ENCODE data around the gene C1QTNF8.

Gene C1QTNF8

DNA sequence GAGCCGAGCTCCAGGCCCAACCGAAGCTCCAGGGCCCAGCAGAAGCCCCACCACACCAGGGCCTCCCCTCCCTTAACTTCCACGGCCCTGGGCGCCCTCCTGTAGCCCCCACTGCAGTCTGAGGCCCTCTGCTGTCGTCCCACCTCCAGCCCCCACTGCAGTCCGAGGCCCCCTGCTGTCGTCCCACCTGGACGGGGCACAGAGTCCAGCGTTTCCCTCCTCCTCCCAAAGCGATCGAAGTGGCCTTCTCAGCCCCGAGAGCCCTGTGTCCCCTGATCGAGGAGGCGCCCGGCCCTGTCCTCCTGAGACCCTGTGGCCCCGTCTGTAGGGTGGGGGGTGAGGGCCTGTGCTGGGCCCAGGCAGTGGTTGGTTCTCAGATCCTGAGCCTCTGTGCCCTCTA, 31.1 kb upstream of the C1QTNF8 start:
- DNase-seq (ENCODE audit: low read depth), result no peak

- DNase-seq (ENCODE audit: low read depth), result no peak
Measured at GRCh38 chr16:1126586-1126985, 30.5 kb upstream of the C1QTNF8 start.

GRCh38 chr16:1126044-1126443, 30.0 kb upstream of the C1QTNF8 start:
- no peak for DNase-seq (ENCODE audit: low read depth)

GRCh38 chr16:1125471-1125870, 29.4 kb upstream of the C1QTNF8 start:
- no peak for DNase-seq (ENCODE audit: low read depth)

- DNase-seq (ENCODE audit: low read depth), result no peak
Measured at GRCh38 chr16:1124795-1125194, 28.8 kb upstream of the C1QTNF8 start.

- no peak for DNase-seq (ENCODE audit: low read depth)
Measured at GRCh38 chr16:1124291-1124690, 28.2 kb upstream of the C1QTNF8 start.

DNA sequence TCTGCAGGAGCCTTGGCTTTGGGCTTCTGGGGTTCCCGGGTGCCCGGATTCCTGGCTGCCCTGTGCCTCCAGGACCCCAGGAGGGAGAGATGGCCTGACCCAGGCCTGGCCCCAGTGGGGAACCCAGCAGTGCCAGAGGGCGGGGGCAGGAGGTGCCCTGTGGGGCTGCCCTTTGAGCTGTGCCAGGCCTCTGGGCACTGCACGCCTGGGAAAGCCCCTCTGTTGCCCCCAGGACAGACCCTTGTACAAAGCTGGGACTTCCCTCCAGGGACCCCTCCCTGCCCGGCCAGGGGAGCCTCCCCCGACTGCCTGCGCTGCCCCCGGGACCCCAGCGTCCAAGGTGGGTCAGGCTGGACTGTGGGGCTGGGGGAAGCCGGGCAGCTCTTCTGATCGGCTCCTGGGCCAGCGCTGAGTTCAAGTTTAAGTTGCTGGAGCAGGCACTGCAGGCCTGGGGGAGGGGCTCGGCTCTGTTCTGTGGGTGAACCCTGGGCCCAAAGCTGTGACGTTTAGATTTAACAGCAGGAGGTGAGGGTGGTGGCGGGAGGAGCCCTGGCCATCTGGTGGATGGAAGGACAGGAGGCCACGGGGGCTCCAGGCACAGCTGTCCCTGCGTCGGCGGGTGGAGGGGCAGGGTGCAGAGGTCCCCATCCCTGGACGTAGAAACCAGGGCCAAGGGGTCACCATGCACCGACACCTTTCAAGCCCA, 27.6 kb upstream of the C1QTNF8 start:
- no peak for DNase-seq (ENCODE audit: low read depth)

GRCh38 chr16:1122398-1122765, 26.3 kb upstream of the C1QTNF8 start:
- no peak for DNase-seq (ENCODE audit: low read depth)

GRCh38 chr16:1121601-1122397, 25.8 kb upstream of the C1QTNF8 start:
- no peak for DNase-seq (ENCODE audit: low read depth)

DNA sequence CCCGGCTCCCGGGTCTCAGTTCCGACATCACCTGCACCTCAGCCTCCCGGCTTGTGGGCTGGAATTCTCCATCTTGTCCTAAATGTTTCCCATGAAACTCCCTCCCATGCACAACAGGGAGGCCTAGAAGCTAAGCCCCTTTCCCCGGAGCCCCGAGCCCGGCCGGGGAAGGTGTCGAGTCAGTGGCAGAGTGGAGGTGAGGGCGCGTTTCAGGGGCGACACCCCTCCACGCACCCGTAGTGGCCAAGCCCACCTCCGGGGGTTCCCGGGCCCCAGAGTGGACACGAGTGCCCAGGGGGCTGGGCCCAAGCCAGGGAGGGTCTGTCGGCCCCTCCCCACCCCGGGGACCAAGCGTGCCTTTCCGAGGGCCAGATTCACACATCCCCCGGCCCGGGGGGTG, 25.0 kb upstream of the C1QTNF8 start:
- DNase-seq (ENCODE audit: low read depth), result no peak

DNA sequence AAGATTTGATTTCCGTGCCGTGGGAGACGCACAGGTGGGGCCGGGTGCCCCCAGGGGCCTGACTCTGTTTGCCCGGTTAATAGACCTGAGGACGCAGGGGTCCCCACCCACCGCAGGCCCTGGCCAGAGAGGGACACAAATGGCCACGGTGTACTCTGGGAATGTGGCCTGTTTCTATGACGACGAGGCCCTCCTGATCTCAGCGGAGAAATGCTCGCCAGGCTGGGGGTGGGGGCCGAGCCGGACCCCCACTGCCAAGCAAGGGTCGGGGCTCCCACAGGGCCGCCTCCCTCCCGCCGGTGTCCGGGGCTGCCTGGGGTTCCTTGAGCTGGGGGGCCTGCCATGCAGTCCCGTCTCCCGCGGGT, 24.5 kb upstream of the C1QTNF8 start:
- DNase-seq (ENCODE audit: low read depth), result no peak

DNA sequence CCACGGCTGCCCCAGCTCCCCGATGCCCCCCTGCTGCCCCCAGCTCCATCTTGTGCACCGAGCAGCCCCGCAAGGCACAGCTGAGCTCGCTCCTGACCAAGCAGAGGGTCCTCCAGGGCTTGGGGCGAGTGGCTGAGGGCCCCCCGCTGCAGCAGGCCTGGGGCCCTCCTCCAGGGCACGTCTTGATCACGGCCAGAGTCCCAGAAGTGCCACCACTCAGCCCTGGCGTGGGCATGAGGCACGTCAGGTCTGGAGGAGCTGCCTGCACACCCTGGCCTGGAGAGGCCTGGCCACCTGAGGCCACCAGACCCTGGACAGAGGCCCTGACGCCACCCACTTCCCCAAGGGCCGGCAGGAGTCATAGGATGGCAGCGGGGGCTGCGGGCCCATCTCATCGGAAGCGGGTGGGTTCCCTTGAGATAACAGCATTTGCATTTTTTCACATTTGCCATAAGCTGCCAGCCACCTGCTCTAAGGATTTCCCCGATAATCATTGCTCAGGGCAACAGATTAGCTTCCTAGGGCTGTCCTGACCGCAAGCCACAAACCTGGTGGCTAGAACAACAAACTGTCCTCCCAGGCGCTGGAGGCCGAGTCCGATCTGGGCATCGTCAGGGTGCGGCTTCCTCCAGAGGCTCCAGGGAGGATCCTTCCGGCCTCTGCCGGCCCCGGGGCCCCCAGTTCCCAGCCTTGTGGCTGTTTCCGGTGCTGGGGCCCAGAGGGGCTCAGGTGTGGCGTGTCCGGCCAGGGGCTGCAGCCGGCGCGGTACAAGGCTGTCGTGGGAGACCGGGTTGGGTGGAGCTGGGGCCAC, 23.9 kb upstream of the C1QTNF8 start:
- DNase-seq (ENCODE audit: low read depth), result no peak

- DNase-seq (ENCODE audit: low read depth), result no peak
Measured at GRCh38 chr16:1119129-1119528, 23.1 kb upstream of the C1QTNF8 start.

DNA sequence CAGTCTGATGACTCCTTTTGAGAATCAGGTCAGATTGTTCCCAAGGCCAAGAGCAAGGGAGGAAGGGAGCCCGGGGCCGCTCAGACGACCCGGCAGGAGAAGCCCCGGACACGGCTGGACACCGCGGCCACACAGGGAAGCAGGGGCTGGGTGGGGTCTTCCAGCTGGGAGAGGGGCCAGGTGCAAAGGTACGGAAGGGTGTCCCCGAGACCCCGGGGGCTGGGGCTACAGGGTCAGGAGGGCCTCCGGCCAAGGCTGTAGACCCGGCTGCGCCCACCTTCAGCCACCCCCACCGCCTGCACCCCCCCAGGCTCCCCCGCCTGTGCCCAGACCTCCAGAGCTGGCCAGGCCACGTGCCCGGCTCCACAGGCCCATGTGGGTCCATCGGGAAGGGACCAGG, 21.9 kb upstream of the C1QTNF8 start:
- no peak for DNase-seq (ENCODE audit: low read depth)

- DNase-seq (ENCODE audit: low read depth), result no peak
Measured at GRCh38 chr16:1117176-1117900, 21.3 kb upstream of the C1QTNF8 start.

DNA sequence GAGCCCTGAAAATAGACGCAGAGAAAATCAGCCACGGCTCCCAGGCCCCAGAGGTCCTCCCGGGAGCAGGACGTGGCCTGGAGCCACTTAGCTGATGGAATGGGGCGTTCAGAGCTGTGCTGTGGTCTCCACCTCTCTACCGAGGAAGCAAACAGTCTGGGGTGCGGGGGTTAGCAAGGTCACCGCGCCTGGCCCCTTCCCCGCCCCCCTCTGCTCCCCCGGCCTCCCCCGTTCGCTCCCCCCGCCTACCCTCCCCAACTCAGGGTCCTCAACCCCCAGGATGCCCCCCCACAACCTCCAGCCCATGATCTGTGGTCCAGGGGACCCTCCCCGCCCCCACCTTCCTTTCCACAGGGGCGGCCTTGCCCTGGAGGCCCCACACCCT, 20.6 kb upstream of the C1QTNF8 start:
- no peak for DNase-seq (ENCODE audit: low read depth)

GRCh38 chr16:1113889-1114526, 18.0 kb upstream of the C1QTNF8 start:
- no peak for DNase-seq (ENCODE audit: low read depth)

GRCh38 chr16:1113489-1113888, 17.4 kb upstream of the C1QTNF8 start:
- no peak for DNase-seq (ENCODE audit: low read depth)

GRCh38 chr16:1112506-1113184, 16.6 kb upstream of the C1QTNF8 start:
- DNase-seq (ENCODE audit: low read depth), result no peak

GRCh38 chr16:1109648-1110047, 13.6 kb upstream of the C1QTNF8 start:
- no peak for DNase-seq (ENCODE audit: low read depth)
